Breast epithelium (tissue), 3 donors: Measurements from ENCODE around the gene IDI2.

Experiments
- CTCF ChIP-seq, 3 donors: fragments of 450-650 bp; IDR thresholded peaks; one replicate each; pipeline ENCODE4 v1.5.1; 2016 to 2017; ENCODE audit warnings: antibody characterized with exemption in 3 of 3, mild to moderate bottlenecking in 3 of 3, moderate library complexity in 3 of 3
- POLR2A ChIP-seq: fragments of 450-650 bp; IDR thresholded peaks from one replicate; pipeline ENCODE4 v1.6.1; 2016; ENCODE audit warnings: antibody characterized with exemption, mild to moderate bottlenecking, moderate library complexity
- POLR2AphosphoS5 ChIP-seq, 3 donors: sonication (generic); formaldehyde crosslinking; IDR thresholded peaks; one replicate each; pipeline ENCODE4 v1.6.1; 2017; ENCODE audit warnings: antibody characterized with exemption in 3 of 3

GRCh38 chr10:994836-995558, 30.7 kb downstream of the IDI2 start:
- no peak for TF ChIP-seq CTCF (IDR thresholded peaks at IDR 0.05)
- TF ChIP-seq POLR2A, result no peak
- no peak for TF ChIP-seq POLR2AphosphoS5 (IDR thresholded peaks at IDR 0.05)
